Measurements from ENCODE around the gene CCDC146.
"Not testable (repeated sequence)": the region's sequence is repeated elsewhere in the genome, so short reads cannot be mapped to it uniquely, and the experiment has no call there.

CCDC146 gene

GRCh38 chr7:77244222-77244934, 122.0 kb downstream of the CCDC146 start:
- no peak for DNase-seq (ENCODE audit: low read depth in 2 of 2)

- DNase-seq (ENCODE audit: low read depth in 2 of 2) = no peak
These were observed 122.8 kb downstream of the CCDC146 start for GRCh38 chr7:77245015-77245755.

GRCh38 chr7:77246026-77246640, 123.7 kb downstream of the CCDC146 start:
- DNase-seq (ENCODE audit: low read depth in 2 of 2) = no peak

- peak; percentile 51 to 68 for DNase-seq (ENCODE audit: low read depth in 2 of 2)
These were observed 124.9 kb downstream of the CCDC146 start for GRCh38 chr7:77247206-77247850.

- DNase-seq (ENCODE audit: low read depth in 2 of 2) = no peak
These were observed 125.7 kb downstream of the CCDC146 start for GRCh38 chr7:77248154-77248553.

- no peak for DNase-seq (ENCODE audit: low read depth in 2 of 2)
These were observed 130.1 kb downstream of the CCDC146 start for GRCh38 chr7:77252506-77252905.

- no peak for DNase-seq (ENCODE audit: low read depth in 2 of 2)
These were observed 130.7 kb downstream of the CCDC146 start for GRCh38 chr7:77253151-77253550.

- no peak for DNase-seq (ENCODE audit: low read depth in 2 of 2)
These were observed 132.0 kb downstream of the CCDC146 start for GRCh38 chr7:77254429-77254828.

- no peak for DNase-seq (ENCODE audit: low read depth in 2 of 2)
These were observed 132.5 kb downstream of the CCDC146 start for GRCh38 chr7:77254915-77255314.

- DNase-seq (ENCODE audit: low read depth in 2 of 2) = no peak
These were observed 135.6 kb downstream of the CCDC146 start for GRCh38 chr7:77258014-77258413.

GRCh38 chr7:77258593-77258992, 136.2 kb downstream of the CCDC146 start:
- DNase-seq (ENCODE audit: low read depth in 2 of 2) = no peak

GRCh38 chr7:77262316-77262715, 139.9 kb downstream of the CCDC146 start:
- DNase-seq (ENCODE audit: low read depth in 2 of 2) = no peak

- no peak for DNase-seq (ENCODE audit: low read depth in 2 of 2)
These were observed 143.3 kb downstream of the CCDC146 start for GRCh38 chr7:77265666-77266065.

- no peak for DNase-seq (ENCODE audit: low read depth in 2 of 2)
These were observed 143.9 kb downstream of the CCDC146 start for GRCh38 chr7:77266291-77266794.

GRCh38 chr7:77269360-77270093, 147.1 kb downstream of the CCDC146 start:
- no peak for DNase-seq (ENCODE audit: low read depth in 2 of 2)

- DNase-seq (ENCODE audit: low read depth in 2 of 2) = no peak
These were observed 147.7 kb downstream of the CCDC146 start for GRCh38 chr7:77270094-77270480.

GRCh38 chr7:77271766-77272165, 149.4 kb downstream of the CCDC146 start:
- no peak for DNase-seq (ENCODE audit: low read depth in 2 of 2)

GRCh38 chr7:77275663-77276062, 153.2 kb downstream of the CCDC146 start:
- DNase-seq (ENCODE audit: low read depth in 2 of 2) = not testable (repeated sequence)

GRCh38 chr7:77276120-77276519, 153.7 kb downstream of the CCDC146 start:
- no peak for DNase-seq (ENCODE audit: low read depth in 2 of 2)

- no peak for DNase-seq (ENCODE audit: low read depth in 2 of 2)
These were observed 159.5 kb downstream of the CCDC146 start for GRCh38 chr7:77281780-77282478.

- no peak for DNase-seq (ENCODE audit: low read depth in 2 of 2)
These were observed 160.5 kb downstream of the CCDC146 start for GRCh38 chr7:77282897-77283296.
